Measurements from ENCODE around the gene ZDHHC3.

ZDHHC3 gene

DNA sequence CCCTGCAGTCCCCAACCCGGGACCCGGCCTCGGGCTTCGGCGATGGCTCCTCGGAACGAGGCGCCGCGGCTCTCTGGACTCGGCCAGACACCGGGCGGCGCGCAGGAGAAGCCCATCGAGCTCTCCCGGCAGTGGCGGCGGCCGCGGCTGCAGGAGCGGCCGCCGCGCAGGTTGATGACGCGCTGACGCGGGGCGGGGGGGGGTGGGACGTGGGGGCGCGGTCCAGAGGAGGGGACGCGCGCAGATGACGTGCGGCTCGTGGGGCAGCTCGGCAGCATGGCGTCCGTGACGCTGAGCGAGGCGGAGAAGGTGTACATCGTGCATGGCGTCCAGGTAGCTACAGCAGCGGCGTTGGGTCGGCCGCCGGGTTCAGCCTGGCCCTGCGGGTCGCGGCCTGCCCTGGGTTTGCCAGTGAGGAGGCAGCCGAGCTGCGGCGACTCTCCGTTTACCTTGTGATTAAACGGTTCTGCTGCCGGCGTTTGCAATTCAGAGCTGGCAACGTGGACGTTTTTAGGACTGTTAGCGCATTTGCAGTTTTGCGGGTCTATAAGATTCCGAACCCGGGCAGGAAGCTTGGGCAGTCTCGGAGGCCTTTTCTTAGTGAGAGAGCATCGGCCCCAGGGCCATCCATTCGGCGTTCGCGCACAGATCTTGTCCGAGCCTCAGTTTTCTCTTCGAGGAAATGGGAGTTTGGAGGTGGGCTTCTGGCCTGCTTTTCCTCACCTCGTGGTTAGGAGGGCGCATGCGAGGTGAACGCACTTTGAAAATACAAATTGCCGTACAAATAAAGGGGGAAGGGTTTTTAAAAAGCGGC is at the start of gene ZDHHC3, which contains the start of gene EXOSC7:
TSS of gene ZDHHC3 (minus strand) at position 173 of the 814 bp plus-strand sequence. CDS start 16,738 bp downstream, outside the sequence.
TSS of gene EXOSC7 (plus strand) at position 243 of the 814 bp plus-strand sequence. CDS start at position 277, 34 bp downstream.
- Histone ChIP-seq H3K4me1 (ENCODE audit: control insufficient read depth in 1 of 2, insufficient read depth in 2 of 2, low read length in 2 of 2) (peaks cover 22 to 28% of the 10 kb centered on the region in 2 donors), H3K27ac (ENCODE audit: low read depth, low read length) (peak within 1 kb of the TSS; percentile 85), H3K9ac (ENCODE audit: low read depth in 1 of 2, low read length in 2 of 2) (peak within 1 kb of the TSS; percentile 81 to 97), H3K36me3 (ENCODE audit: control insufficient read depth in 1 of 2, insufficient read depth in 2 of 2, low read length in 2 of 2) (peaks cover 0 to 3% of the 10 kb centered on the region in 2 donors), H3K9me3 (ENCODE audit: control insufficient read depth in 1 of 2, low read length in 2 of 2) (no peaks in the 10 kb centered on the region), H3K4me3 (ENCODE audit: low read depth in 1 of 2, low read length in 2 of 2) (peak within 1 kb of the TSS; percentile 95 to 100), H3K27me3 (ENCODE audit: control insufficient read depth in 1 of 2, insufficient read depth in 2 of 2, low read length in 2 of 2) (no peaks in the 10 kb centered on the region)

DNA sequence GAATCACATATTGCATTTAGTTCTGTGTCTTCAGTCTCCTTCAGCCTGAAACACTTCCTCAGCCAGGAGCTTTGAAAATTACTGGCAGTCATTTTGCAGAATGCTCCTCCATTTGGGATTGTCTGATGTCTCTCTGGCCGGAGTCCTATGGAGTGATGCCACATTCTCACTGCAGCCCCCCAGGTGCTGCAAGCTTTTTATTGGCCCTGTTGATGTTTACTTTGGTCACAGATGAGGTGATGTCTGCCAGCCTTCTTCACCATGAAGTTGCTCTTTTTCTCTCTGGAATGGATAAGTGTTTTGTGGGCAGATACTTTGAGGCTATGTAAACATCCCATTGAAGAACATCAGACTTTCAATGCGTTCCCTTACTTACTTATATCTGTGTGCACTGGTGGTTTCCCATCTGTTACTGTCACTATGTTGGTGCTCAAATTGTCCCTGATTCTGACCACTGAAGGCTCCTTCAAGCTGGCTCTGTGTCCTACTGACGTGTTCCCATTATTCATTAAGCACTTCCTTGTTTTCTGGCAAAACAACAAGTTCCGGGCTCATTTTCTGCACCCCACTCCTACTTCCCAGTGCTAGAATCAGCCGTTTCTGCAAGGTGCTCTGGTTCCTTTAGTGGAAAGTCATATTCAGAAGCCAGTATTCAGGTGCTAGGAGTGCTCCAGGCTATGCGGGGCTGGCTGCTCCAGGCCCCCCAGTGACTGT is 48.7 kb upstream of the ZDHHC3 start:
- H3K27ac ChIP-seq (ENCODE audit: low read depth, low read length): no peak overlapping the region
- no peaks in the 10 kb centered on the region for H3K27me3 ChIP-seq (ENCODE audit: control insufficient read depth in 1 of 2, insufficient read depth in 2 of 2, low read length in 2 of 2)
- no peak overlapping the region for H3K9ac ChIP-seq (ENCODE audit: low read depth in 1 of 2, low read length in 2 of 2)
- H3K4me1 ChIP-seq (ENCODE audit: control insufficient read depth in 1 of 2, insufficient read depth in 2 of 2, low read length in 2 of 2): peaks cover 0 to 9% of the 10 kb centered on the region in 2 donors
- no peak overlapping the region for H3K4me3 ChIP-seq (ENCODE audit: low read depth in 1 of 2, low read length in 2 of 2)
- no peaks in the 10 kb centered on the region for H3K36me3 ChIP-seq (ENCODE audit: control insufficient read depth in 1 of 2, insufficient read depth in 2 of 2, low read length in 2 of 2)
- no peaks in the 10 kb centered on the region for H3K9me3 ChIP-seq (ENCODE audit: control insufficient read depth in 1 of 2, low read length in 2 of 2)

- no peak overlapping the region for H3K9ac ChIP-seq (ENCODE audit: low read depth in 1 of 2, low read length in 2 of 2)
Measured at GRCh38 chr3:45023675-45024074, 47.7 kb upstream of the ZDHHC3 start.

DNA sequence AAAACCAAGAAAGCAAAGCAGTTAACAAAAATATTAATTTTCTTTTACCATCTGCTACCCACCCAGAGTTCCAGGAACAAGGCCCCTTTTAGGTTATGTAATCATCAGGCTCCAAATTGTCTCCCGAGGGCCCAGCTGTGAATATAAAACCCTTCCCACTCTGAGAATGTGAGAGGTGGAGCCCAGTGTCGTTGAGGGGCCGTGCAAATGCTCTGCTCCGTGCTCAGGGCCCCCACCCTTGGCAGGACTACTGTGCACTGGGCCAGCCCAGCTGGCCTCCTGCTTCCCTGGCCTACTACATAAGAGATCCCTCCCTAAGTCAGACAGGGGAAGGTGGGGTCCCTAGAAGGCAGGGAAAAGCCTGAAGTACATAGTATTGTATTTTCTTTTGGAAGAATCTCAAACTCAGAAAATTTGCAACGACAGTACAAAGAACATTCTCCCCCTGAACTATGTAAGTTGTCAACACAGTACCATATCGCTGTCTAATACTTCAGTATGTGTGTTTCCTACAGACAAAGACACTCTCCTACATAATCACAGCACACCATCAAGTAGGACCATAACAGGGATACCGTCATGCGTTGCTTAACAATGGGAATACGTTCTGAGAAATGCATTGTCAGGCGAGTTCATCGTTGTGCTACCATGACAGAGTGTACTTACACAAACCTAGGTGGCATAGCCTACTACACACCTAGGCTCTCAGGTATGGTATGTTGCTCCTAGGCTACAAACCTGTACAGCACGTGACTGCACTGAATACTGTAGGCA is 45.7 kb upstream of the ZDHHC3 start:
- Histone ChIP-seq H3K4me1 (ENCODE audit: control insufficient read depth in 1 of 2, insufficient read depth in 2 of 2, low read length in 2 of 2) (peaks cover 0 to 9% of the 10 kb centered on the region in 2 donors), H3K4me3 (ENCODE audit: low read depth in 1 of 2, low read length in 2 of 2) (no peak overlapping the region), H3K9me3 (ENCODE audit: control insufficient read depth in 1 of 2, low read length in 2 of 2) (no peaks in the 10 kb centered on the region), H3K27me3 (ENCODE audit: control insufficient read depth in 1 of 2, insufficient read depth in 2 of 2, low read length in 2 of 2) (no peaks in the 10 kb centered on the region), H3K27ac (ENCODE audit: low read depth, low read length) (no peak overlapping the region), H3K36me3 (ENCODE audit: control insufficient read depth in 1 of 2, insufficient read depth in 2 of 2, low read length in 2 of 2) (no peaks in the 10 kb centered on the region), H3K9ac (ENCODE audit: low read depth in 1 of 2, low read length in 2 of 2) (no peak overlapping the region)

More at GRCh38 chr3:45023675-45024074, 47.7 kb upstream of the ZDHHC3 start:
- H3K9me3 ChIP-seq (ENCODE audit: control insufficient read depth in 1 of 2, low read length in 2 of 2): no peaks in the 10 kb centered on the region
- H3K4me3 ChIP-seq (ENCODE audit: low read depth in 1 of 2, low read length in 2 of 2): no peak overlapping the region
- H3K4me1 ChIP-seq (ENCODE audit: control insufficient read depth in 1 of 2, insufficient read depth in 2 of 2, low read length in 2 of 2): peaks cover 0 to 9% of the 10 kb centered on the region in 2 donors
- no peaks in the 10 kb centered on the region for H3K36me3 ChIP-seq (ENCODE audit: control insufficient read depth in 1 of 2, insufficient read depth in 2 of 2, low read length in 2 of 2)
- no peaks in the 10 kb centered on the region for H3K27me3 ChIP-seq (ENCODE audit: control insufficient read depth in 1 of 2, insufficient read depth in 2 of 2, low read length in 2 of 2)
- H3K27ac ChIP-seq (ENCODE audit: low read depth, low read length): no peak overlapping the region

GRCh38 chr3:45020534-45020933 is 44.6 kb upstream of the ZDHHC3 start:
- no peaks in the 10 kb centered on the region for H3K9me3 ChIP-seq (ENCODE audit: control insufficient read depth in 1 of 2, low read length in 2 of 2)
- H3K27ac ChIP-seq (ENCODE audit: low read depth, low read length): no peak overlapping the region
- H3K36me3 ChIP-seq (ENCODE audit: control insufficient read depth in 1 of 2, insufficient read depth in 2 of 2, low read length in 2 of 2): peaks cover 0 to 3% of the 10 kb centered on the region in 2 donors
- peaks cover 0 to 9% of the 10 kb centered on the region in 2 donors for H3K4me1 ChIP-seq (ENCODE audit: control insufficient read depth in 1 of 2, insufficient read depth in 2 of 2, low read length in 2 of 2)
- no peak overlapping the region for H3K4me3 ChIP-seq (ENCODE audit: low read depth in 1 of 2, low read length in 2 of 2)
- no peaks in the 10 kb centered on the region for H3K27me3 ChIP-seq (ENCODE audit: control insufficient read depth in 1 of 2, insufficient read depth in 2 of 2, low read length in 2 of 2)
- H3K9ac ChIP-seq (ENCODE audit: low read depth in 1 of 2, low read length in 2 of 2): no peak overlapping the region

- no peaks in the 10 kb centered on the region for H3K4me1 ChIP-seq (ENCODE audit: control insufficient read depth in 1 of 2, insufficient read depth in 2 of 2, low read length in 2 of 2)
- no peaks in the 10 kb centered on the region for H3K27me3 ChIP-seq (ENCODE audit: control insufficient read depth in 1 of 2, insufficient read depth in 2 of 2, low read length in 2 of 2)
- H3K27ac ChIP-seq (ENCODE audit: low read depth, low read length): no peak overlapping the region
Measured at GRCh38 chr3:45017821-45018220, 41.8 kb upstream of the ZDHHC3 start.

GRCh38 chr3:45016916-45017315 is 40.9 kb upstream of the ZDHHC3 start:
- Histone ChIP-seq H3K27me3 (ENCODE audit: control insufficient read depth in 1 of 2, insufficient read depth in 2 of 2, low read length in 2 of 2) (no peaks in the 10 kb centered on the region), H3K9me3 (ENCODE audit: control insufficient read depth in 1 of 2, low read length in 2 of 2) (no peaks in the 10 kb centered on the region), H3K9ac (ENCODE audit: low read depth in 1 of 2, low read length in 2 of 2) (no peak overlapping the region), H3K27ac (ENCODE audit: low read depth, low read length) (no peak overlapping the region), H3K4me1 (ENCODE audit: control insufficient read depth in 1 of 2, insufficient read depth in 2 of 2, low read length in 2 of 2) (peaks cover 3 to 4% of the 10 kb centered on the region in 2 donors), H3K4me3 (ENCODE audit: low read depth in 1 of 2, low read length in 2 of 2) (no peak overlapping the region), H3K36me3 (ENCODE audit: control insufficient read depth in 1 of 2, insufficient read depth in 2 of 2, low read length in 2 of 2) (peaks cover 8 to 27% of the 10 kb centered on the region in 2 donors)

More at GRCh38 chr3:45017821-45018220, 41.8 kb upstream of the ZDHHC3 start:
- peaks cover 0 to 18% of the 10 kb centered on the region in 2 donors for H3K36me3 ChIP-seq (ENCODE audit: control insufficient read depth in 1 of 2, insufficient read depth in 2 of 2, low read length in 2 of 2)
- H3K9ac ChIP-seq (ENCODE audit: low read depth in 1 of 2, low read length in 2 of 2): no peak overlapping the region
- no peak overlapping the region for H3K4me3 ChIP-seq (ENCODE audit: low read depth in 1 of 2, low read length in 2 of 2)
- H3K9me3 ChIP-seq (ENCODE audit: control insufficient read depth in 1 of 2, low read length in 2 of 2): no peaks in the 10 kb centered on the region

GRCh38 chr3:45012577-45012976 is 36.6 kb upstream of the ZDHHC3 start:
- Histone ChIP-seq H3K4me1 (ENCODE audit: control insufficient read depth in 1 of 2, insufficient read depth in 2 of 2, low read length in 2 of 2) (peaks cover 10% of the 10 kb centered on the region in 2 donors), H3K27me3 (ENCODE audit: control insufficient read depth in 1 of 2, insufficient read depth in 2 of 2, low read length in 2 of 2) (no peaks in the 10 kb centered on the region), H3K9me3 (ENCODE audit: control insufficient read depth in 1 of 2, low read length in 2 of 2) (no peaks in the 10 kb centered on the region), H3K4me3 (ENCODE audit: low read depth in 1 of 2, low read length in 2 of 2) (no peak overlapping the region), H3K27ac (ENCODE audit: low read depth, low read length) (no peak overlapping the region), H3K36me3 (ENCODE audit: control insufficient read depth in 1 of 2, insufficient read depth in 2 of 2, low read length in 2 of 2) (peaks cover 10 to 55% of the 10 kb centered on the region in 2 donors), H3K9ac (ENCODE audit: low read depth in 1 of 2, low read length in 2 of 2) (no peak overlapping the region)

GRCh38 chr3:45011756-45012508 is 36.0 kb upstream of the ZDHHC3 start:
- Histone ChIP-seq H3K9me3 (ENCODE audit: control insufficient read depth in 1 of 2, low read length in 2 of 2) (no peaks in the 10 kb centered on the region), H3K9ac (ENCODE audit: low read depth in 1 of 2, low read length in 2 of 2) (no peak overlapping the region), H3K36me3 (ENCODE audit: control insufficient read depth in 1 of 2, insufficient read depth in 2 of 2, low read length in 2 of 2) (peaks cover 10 to 61% of the 10 kb centered on the region in 2 donors), H3K27ac (ENCODE audit: low read depth, low read length) (peak overlapping the region; percentile 3), H3K4me1 (ENCODE audit: control insufficient read depth in 1 of 2, insufficient read depth in 2 of 2, low read length in 2 of 2) (peaks cover 10% of the 10 kb centered on the region in 2 donors), H3K27me3 (ENCODE audit: control insufficient read depth in 1 of 2, insufficient read depth in 2 of 2, low read length in 2 of 2) (no peaks in the 10 kb centered on the region), H3K4me3 (ENCODE audit: low read depth in 1 of 2, low read length in 2 of 2) (no peak overlapping the region)

Data from duodenal mucosa (tissue), 2 donors.